Measurements from ENCODE around the gene SNRNP200.

GRCh38 chr2:96233880-96234316 is 71.4 kb downstream of the SNRNP200 start:
- TF ChIP-seq TAF1 (IDR thresholded peaks at IDR 0.05; ENCODE audit: borderline replicate concordance, low read depth, low read length) (no peak), POLR2A (IDR thresholded peaks at IDR 0.05; ENCODE audit: low read depth, low read length) (no peak), POLR2AphosphoS5 (IDR thresholded peaks at IDR 0.05; ENCODE audit: low read depth, low read length) (no peak)
